Activated CD8-positive, alpha-beta T cell treated with anti-CD3 and anti-CD28 coated beads, Interleukin-2, amount 10 ng/mL, durations not matched to agents 7 days and 5 days (primary cell): ENCODE measurements around the gene NFKBIE. TPM values are rescaled to one million over a fixed set of nuclear protein-coding genes. Genes with fewer than 3 reads are reported as not detected.

Experiments used
- ATAC-seq: fragments of 150-1000 bp; cut with Tn5 transposase; one replicate; pipeline ENCODE4 v1.10.0; 2021; ENCODE audit warnings: moderate library complexity
- CTCF ChIA-PET: fragments of 350-600 bp; sonication (Branson Sonifier 250); formaldehyde crosslinking; loops from one replicate; lab custom pipeline; 2021; ENCODE audit warnings: antibody characterized with exemption; lab: Charles Lee
- POLR2A ChIA-PET: fragments of 350-600 bp; sonication (Branson Sonifier 250); formaldehyde crosslinking; loops from one replicate; lab custom pipeline; 2021; ENCODE audit warnings: antibody characterized with exemption; lab: Charles Lee
- DNase-seq: peaks from one replicate; pipeline ENCODE4 v3.0.0-alpha.2; 2020
- H3K27ac Mint-ChIP-seq: one replicate; pipeline ENCODE4 v1.8.0; 2021; ENCODE audit warnings: mild to moderate bottlenecking, mixed read lengths
- H3K27me3 Mint-ChIP-seq: one replicate; pipeline ENCODE4 v1.8.0; 2021; ENCODE audit warnings: low read depth, mixed read lengths
- H3K36me3 Mint-ChIP-seq: one replicate; pipeline ENCODE4 v1.8.0; 2021; ENCODE audit warnings: low read depth, mixed read lengths
- H3K4me1 Mint-ChIP-seq: one replicate; pipeline ENCODE4 v1.8.0; 2021; ENCODE audit warnings: low read depth, mixed read lengths
- H3K4me3 Mint-ChIP-seq: one replicate; pipeline ENCODE4 v1.8.0; 2021; ENCODE audit warnings: mild to moderate bottlenecking, mixed read lengths
- H3K9me3 Mint-ChIP-seq: one replicate; pipeline ENCODE4 v1.8.0; 2022; ENCODE audit warnings: mixed read lengths; ENCODE audit not compliant: insufficient read depth
- total RNA-seq, 2 experiments: library from RNA; stranded (reverse); gene quantifications; one replicate each; pipeline ENCODE4 v1.2.3, GENCODE V29; 2021

NFKBIE gene
- total RNA-seq, 2 experiments from 2014 or later: 14.1 to 16.9 TPM

DNA sequence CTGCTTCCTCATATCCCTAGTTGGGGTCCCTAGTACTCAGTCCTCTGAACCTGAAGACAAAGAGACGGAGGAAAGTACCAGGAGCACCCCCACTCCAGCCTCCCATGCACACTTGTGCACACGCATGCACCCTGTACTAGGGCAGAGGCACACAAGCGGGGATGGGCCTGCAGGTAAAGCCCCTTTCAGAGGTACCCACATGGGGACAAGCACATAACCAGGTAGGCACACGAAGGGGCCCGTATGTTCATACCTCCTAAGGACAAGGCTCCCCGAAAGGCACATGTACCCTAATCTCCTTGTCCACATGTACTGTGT is 6.0 kb upstream of the NFKBIE start:
- ChIA-PET POLR2A (interaction anchor here (1.3 kb wide), 1 partner anchor 39 kb away, joined by 3 read pairs; no protein-coding TSS in a partner anchor), CTCF (interaction anchor here (1.2 to 6.5 kb wide), 3 partner anchors 9 to 42 kb away, joined by 3 to 49 read pairs (median 5); partner anchors contain the start of gene AARS2)
- Mint-ChIP-seq H3K4me1 (peaks cover 26% of the 10 kb centered on the region), H3K27ac (no peak overlapping the region), H3K36me3 (no peaks in the 10 kb centered on the region), H3K4me3 (no peak overlapping the region), H3K27me3 (peaks cover 53% of the 10 kb centered on the region), H3K9me3 (no peaks in the 10 kb centered on the region)
- DNase-seq (no peak), ATAC-seq (no peak)

DNA sequence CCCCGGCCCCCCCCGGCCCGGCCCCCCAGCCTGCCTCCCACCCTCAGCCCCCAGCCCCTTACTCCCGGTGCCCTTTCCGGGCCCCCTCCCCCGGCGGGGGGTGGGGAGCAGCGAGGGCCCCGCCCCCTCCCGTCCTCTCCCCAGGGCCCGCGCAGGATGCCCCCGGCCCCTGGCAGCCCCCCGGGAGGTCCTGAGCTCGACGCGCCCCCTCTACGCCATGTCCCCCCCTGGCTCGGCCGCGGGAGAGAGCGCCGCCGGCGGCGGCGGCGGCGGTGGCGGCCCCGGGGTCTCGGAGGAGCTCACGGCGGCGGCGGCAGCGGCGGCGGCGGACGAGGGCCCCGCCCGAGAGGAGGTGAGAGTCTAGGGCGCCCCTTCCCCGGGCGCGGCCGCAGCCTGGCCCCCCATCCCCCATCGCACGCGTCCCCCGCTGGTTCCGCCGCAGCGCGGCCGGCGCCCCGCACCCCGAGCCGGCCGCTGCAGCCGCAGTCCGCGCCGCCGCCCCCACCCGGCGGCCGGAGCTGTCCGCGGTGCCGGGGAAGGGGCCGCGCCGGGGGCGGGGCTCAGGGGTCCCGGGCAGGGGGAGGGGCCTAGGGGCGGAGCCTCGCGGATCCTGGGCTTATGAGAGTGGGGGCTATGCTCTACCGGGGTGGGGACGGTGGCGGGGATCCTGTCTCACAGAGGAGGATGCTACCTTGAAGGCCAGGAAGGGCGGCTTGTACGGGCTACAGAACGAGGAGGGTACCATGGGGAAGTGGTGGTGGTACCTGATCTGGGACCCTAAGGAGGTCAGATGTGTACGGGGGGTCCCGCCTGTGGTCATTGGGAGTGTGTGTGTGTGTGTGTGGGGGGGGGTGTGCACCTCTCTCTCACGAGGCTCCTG is 5.4 kb upstream of the NFKBIE start:
- CTCF ChIA-PET: interaction anchor here (6.5 to 7.4 kb wide), 2 partner anchors 42 to 65 kb away, joined by 49 to 137 read pairs; partner anchors contain the start of gene AARS2
- DNase-seq: no peak
- Mint-ChIP-seq H3K27me3 (peaks cover 52% of the 10 kb centered on the region), H3K9me3 (no peaks in the 10 kb centered on the region), H3K36me3 (no peaks in the 10 kb centered on the region), H3K4me1 (peaks cover 32% of the 10 kb centered on the region), H3K4me3 (no peak overlapping the region), H3K27ac (no peak overlapping the region)
- POLR2A ChIA-PET: interaction anchor here (0.6 to 1.3 kb wide), 3 partner anchors 40 to 1106 kb away, joined by 3 read pairs; partner anchors contain the start of gene CDC5L
- no peak for ATAC-seq

- DNase-seq (no peak), ATAC-seq (no peak)
- Mint-ChIP-seq H3K27ac (no peak within 1 kb of the TSS), H3K36me3 (peaks cover 1% of the 10 kb centered on the region), H3K4me3 (no peak within 1 kb of the TSS), H3K27me3 (peaks cover 49% of the 10 kb centered on the region), H3K9me3 (no peaks in the 10 kb centered on the region), H3K4me1 (peaks cover 34% of the 10 kb centered on the region)
- CTCF ChIA-PET: interaction anchor here (4.5 to 7.4 kb wide), 3 partner anchors 35 to 66 kb away, joined by 49 to 137 read pairs (median 81); partner anchors contain the start of gene AARS2
- POLR2A ChIA-PET: interaction anchor here (0.6 to 0.9 kb wide), 2 partner anchors 118 to 1107 kb away, joined by 3 read pairs; partner anchors contain the start of gene CDC5L
These were observed 4.7 kb upstream of the NFKBIE start, which contains the start of gene TMEM151B for GRCh38 chr6:44269921-44270525. TMEM151B (plus strand) TSS chr6:44270450; CDS start chr6:44270743, 293 bp downstream.

DNA sequence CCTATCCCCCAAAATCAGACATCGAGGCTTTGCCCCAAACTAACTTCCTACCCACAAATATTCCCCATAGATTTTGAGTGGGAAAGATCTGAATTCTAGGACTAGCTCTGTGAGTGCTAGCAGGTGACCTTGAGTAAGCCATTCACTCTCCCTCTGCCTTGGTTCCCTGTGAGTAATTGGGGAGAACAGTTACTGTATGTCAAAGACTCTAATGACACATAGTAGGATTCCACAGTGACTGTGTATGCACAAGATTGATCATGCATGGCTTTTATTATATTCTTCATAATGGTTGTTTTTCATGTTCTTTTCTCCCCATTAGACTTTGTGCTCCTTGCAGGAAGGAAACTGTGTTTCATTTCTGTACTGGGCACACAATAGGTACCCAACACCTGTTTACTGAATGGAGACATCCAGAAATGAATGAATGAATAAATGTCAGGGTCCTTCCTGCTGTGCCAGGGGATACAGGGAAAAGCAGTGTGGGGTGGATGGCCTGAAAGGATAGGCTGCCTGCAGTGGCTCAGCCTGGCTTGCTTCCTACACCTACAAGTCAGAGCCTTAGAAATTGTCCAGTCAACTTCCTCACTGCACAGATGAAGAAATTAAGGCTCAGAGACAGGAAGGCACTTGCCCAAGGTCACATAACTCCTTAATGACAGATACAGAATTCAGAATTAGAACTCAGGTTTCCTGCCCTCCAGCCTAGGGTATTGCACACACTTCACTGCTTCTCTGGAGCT is 4.0 kb upstream of the NFKBIE start:
- POLR2A ChIA-PET: no interaction called here
- ATAC-seq (no peak), DNase-seq (no peak)

DNA sequence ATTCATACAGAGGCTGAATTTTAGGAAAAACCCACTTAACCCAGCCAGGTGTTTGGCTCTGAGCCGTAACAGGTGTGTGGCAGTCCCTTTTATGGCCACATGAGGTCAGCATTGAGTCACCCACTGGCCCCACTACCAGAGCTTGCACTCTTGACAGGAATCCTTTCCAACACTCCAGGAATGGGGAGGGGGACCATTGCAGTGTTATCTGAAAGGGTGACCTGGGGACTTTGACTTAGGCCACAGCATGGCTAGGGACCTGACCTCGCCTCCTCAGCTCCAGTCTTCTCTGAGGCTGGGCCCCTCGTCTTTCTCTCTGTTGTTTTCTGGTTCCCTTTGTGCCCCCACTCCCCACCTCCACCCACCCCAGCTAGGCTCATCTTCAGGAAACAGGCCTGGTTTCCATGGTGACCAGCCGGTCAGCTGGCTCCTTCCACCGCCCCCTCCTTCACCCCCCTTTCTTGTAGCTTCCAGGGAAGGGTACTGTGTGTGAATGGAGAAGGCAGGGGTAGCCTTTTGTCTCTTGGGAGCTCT is 2.8 kb upstream of the NFKBIE start:
- DNase-seq: peak; percentile 76
- POLR2A ChIA-PET: interaction anchor here (1.0 to 1.4 kb wide), 4 partner anchors 23 to 66 kb away, joined by 3 to 4 read pairs (median 3); no protein-coding TSS in a partner anchor
- Mint-ChIP-seq H3K27ac (no peak overlapping the region), H3K4me1 (peaks cover 49% of the 10 kb centered on the region), H3K27me3 (peaks cover 36% of the 10 kb centered on the region), H3K36me3 (peaks cover 16% of the 10 kb centered on the region), H3K9me3 (no peaks in the 10 kb centered on the region), H3K4me3 (no peak overlapping the region)
- CTCF ChIA-PET: interaction anchor here (0.7 to 7.4 kb wide), 25 partner anchors 10 to 190 kb away, joined by 3 to 137 read pairs (median 5); partner anchors contain the start of genes AARS2, HSP90AB1, SLC29A1 and SLC35B2
- ATAC-seq: no peak

More for the DNA sequence above, 4.0 kb upstream of the NFKBIE start:
- H3K4me1 Mint-ChIP-seq: peaks cover 39% of the 10 kb centered on the region
- H3K27ac Mint-ChIP-seq: no peak overlapping the region
- CTCF ChIA-PET: interaction anchor here (1.0 to 7.4 kb wide), 12 partner anchors 9 to 188 kb away, joined by 3 to 137 read pairs (median 8); partner anchors contain the start of genes AARS2 and HSP90AB1
- peaks cover 46% of the 10 kb centered on the region for H3K27me3 Mint-ChIP-seq
- no peaks in the 10 kb centered on the region for H3K9me3 Mint-ChIP-seq
- H3K4me3 Mint-ChIP-seq: no peak overlapping the region
- H3K36me3 Mint-ChIP-seq: peaks cover 6% of the 10 kb centered on the region

- ChIA-PET CTCF (interaction anchor here (1.1 to 7.4 kb wide), 15 partner anchors 11 to 189 kb away, joined by 3 to 137 read pairs (median 9); partner anchors contain the start of genes AARS2, HSP90AB1, SLC29A1 and SLC35B2), POLR2A (interaction anchor here (1.0 kb wide), 1 partner anchor 67 kb away, joined by 3 read pairs; no protein-coding TSS in a partner anchor)
- DNase-seq (no peak), ATAC-seq (no peak)
- peak overlapping the region; percentile 52 for H3K27ac Mint-ChIP-seq
- H3K4me1 Mint-ChIP-seq: peaks cover 58% of the 10 kb centered on the region
- no peak overlapping the region for H3K4me3 Mint-ChIP-seq
- no peaks in the 10 kb centered on the region for H3K9me3 Mint-ChIP-seq
- peaks cover 19% of the 10 kb centered on the region for H3K36me3 Mint-ChIP-seq
- H3K27me3 Mint-ChIP-seq: peaks cover 29% of the 10 kb centered on the region
These were observed 1.9 kb upstream of the NFKBIE start for GRCh38 chr6:44267252-44267651.

GRCh38 chr6:44266347-44266746 is 996 bp upstream of the NFKBIE start:
- ATAC-seq: no peak

DNA sequence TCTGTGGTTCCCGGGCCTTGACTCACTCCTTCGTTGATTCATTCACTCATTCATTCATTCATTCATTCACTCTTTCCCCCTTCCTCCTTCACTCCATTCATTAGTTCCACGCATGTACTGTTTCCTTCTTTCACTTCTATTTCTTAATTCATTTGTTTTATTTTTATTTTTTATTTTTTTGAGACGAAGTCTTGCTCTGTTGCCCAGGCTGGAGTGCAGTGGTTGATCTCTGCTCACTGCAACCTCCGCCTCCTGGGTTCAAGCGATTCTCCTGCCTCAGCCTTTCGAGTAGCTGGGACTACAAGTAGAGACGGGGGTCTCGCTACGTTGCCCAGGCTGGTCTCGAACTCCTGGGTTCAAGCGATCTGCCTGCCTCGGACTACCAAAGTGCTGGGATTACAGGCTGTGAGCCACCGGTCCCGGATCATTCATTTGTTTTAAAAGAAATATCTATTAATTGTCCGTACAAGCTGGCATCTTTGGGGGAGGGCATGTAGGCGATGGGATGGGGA is 427 bp upstream of the NFKBIE start:
- Mint-ChIP-seq H3K27me3 (peaks cover 16% of the 10 kb centered on the region), H3K9me3 (no peaks in the 10 kb centered on the region), H3K4me1 (peaks cover 63% of the 10 kb centered on the region), H3K27ac (peak overlapping the region; percentile 95), H3K36me3 (peaks cover 24% of the 10 kb centered on the region), H3K4me3 (peak overlapping the region; percentile 98)
- POLR2A ChIA-PET: interaction anchor here (5.4 kb wide), 1 partner anchor 19 kb away, joined by 81 read pairs; the partner anchor contains the start of gene HSP90AB1
- CTCF ChIA-PET: interaction anchor here (1.3 to 7.4 kb wide), 5 partner anchors 20 to 78 kb away, joined by 3 to 137 read pairs (median 49); partner anchors contain the start of genes AARS2 and SPATS1
- DNase-seq (no peak), ATAC-seq (no peak)

More at GRCh38 chr6:44266347-44266746, 996 bp upstream of the NFKBIE start:
- Mint-ChIP-seq H3K27me3 (peaks cover 21% of the 10 kb centered on the region), H3K4me3 (peak overlapping the region; percentile 98), H3K9me3 (no peaks in the 10 kb centered on the region), H3K27ac (peak overlapping the region; percentile 70), H3K4me1 (peaks cover 61% of the 10 kb centered on the region), H3K36me3 (peaks cover 19% of the 10 kb centered on the region)
- ChIA-PET POLR2A (no interaction called here), CTCF (interaction anchor here (1.3 to 7.4 kb wide), 10 partner anchors 10 to 190 kb away, joined by 3 to 137 read pairs (median 16); partner anchors contain the start of genes AARS2, SLC29A1, SLC35B2 and SPATS1)
- DNase-seq: no peak

GRCh38 chr6:44264154-44265006 is 971 bp downstream of the NFKBIE start:
- H3K4me1 Mint-ChIP-seq: peaks cover 56% of the 10 kb centered on the region
- peaks cover 8% of the 10 kb centered on the region for H3K27me3 Mint-ChIP-seq
- H3K36me3 Mint-ChIP-seq: peaks cover 33% of the 10 kb centered on the region
- H3K9me3 Mint-ChIP-seq: no peaks in the 10 kb centered on the region
- peak; percentile 38 for ATAC-seq
- POLR2A ChIA-PET: interaction anchor here (0.7 to 5.4 kb wide), 3 partner anchors 10 to 141 kb away, joined by 3 to 81 read pairs (median 4); partner anchors contain the start of gene HSP90AB1
- peak overlapping the region; percentile 98 for H3K4me3 Mint-ChIP-seq
- peak overlapping the region; percentile 96 for H3K27ac Mint-ChIP-seq
- peak; percentile 57 for DNase-seq
- CTCF ChIA-PET: interaction anchor here (0.7 to 7.4 kb wide), 13 partner anchors 8 to 92 kb away, joined by 3 to 137 read pairs (median 4); partner anchors contain the start of genes AARS2 and HSP90AB1
